Inflammatory macrophage treated with lipopolysaccharide for 1 hour (primary cell): Measurements from ENCODE around the gene ZNF175.
"Not testable (repeated sequence)": the region's sequence is repeated elsewhere in the genome, so short reads cannot be mapped to it uniquely, and the experiment has no call there.

Experiments
- DNase-seq, 2 donors: peaks; one replicate each; pipeline ENCODE4 v3.0.0-alpha.2; 2020 to 2022

ZNF175 gene

GRCh38 chr19:51593138-51593890 is 22.2 kb downstream of the ZNF175 start:
- no peak for DNase-seq

GRCh38 chr19:51593969-51594773 is 23.1 kb downstream of the ZNF175 start:
- DNase-seq = peak; percentile 96 to 98

DNA sequence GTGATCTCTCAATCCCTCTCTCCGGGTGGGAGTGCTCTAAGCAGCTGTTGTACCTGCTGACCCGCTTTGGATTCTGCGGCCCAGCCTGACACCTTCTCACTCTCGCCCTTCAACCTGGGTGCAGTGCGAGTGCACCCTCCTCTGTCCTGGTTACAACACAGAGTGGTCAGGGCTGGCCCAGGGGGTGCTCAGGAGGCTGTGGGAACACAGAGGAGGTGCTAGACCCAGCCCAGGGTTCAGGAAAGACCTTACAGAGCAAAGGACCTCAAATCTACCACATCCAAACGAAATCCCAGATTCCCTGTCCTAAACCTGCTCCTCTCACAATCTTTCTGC is 23.7 kb downstream of the ZNF175 start:
- DNase-seq = no peak

DNA sequence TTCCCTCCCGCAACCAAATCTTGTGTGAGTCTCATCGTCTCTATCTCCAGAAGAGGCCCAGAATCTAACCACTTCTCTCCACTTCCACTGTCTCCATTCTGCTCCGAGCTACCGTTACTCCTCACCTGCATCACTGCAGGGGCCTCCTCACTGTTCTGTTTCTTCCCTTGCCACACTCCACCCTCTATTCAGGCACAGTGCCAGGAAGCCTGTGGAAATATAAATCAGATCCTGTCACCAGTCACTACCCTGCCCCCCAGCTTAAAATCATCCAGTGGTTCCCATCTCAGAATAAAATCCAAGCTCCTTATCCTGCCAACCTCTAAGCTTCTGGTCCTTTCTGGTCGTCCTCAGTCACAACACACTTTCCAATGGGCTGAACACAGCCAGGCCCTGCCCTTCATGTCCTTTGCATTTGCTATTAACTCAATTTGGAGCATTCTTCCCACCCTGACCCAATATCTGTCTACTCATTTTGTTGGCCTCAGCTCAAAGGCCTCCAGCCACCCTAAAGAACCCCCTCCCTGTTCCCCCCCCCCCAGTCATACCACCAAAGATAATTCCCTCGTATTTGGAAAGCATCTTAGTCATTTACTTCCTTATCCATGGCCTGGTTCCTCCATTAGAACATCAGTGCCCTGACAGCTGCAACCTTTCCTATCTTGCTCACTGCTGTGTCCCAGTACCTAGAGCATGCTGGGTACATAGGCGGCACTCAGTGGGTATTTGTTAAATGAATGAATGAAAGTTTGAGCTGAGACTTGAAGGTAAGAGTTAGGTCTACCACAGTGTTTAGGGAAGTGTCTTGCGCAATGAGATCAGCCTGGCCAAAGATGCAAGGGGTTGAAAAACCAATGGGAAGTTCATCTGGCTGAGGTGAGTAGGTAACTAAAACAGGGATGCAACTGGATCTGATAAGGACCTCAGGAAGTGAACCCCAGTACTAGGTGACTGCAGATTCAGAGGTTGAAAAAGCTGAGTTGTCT is 24.4 kb downstream of the ZNF175 start:
- peak; percentile 14 to 76 for DNase-seq

DNA sequence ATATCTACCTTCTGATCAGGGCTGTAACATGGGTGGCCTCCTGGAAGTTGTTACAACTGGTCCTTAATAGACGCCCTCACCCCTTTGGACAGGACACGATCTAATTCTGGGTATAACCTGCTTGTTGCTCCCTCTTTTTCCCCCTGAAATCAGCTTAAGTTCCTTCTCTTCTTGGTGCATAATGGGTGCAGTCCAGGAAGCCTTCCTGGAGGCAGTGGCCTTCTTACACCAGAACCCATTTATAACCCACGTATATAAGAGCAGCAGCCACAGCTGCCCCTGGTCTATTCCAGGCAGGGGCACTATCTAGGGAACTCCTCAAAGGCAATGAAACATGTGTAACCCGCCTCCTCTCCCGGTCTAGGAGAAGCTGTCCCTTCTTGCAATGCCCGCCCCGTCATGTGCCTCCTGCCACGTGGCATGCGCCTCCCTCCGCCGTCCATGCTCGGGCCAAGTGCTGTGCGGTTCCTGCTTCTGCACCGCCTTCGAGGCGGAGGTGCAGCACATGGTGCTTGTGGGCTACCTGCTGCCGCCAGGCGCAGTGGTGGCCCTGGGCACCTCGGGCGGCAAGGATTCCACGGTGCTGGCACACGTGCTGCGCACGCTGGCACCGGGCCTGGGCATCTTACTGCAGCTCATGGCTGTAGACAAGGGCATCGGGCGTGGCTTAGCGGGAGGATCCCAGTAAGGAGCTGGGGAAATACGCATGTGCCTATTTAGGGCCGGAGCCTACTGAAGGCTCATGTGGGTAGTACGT is 27.3 kb downstream of the ZNF175 start:
- DNase-seq = no peak

GRCh38 chr19:51599084-51599483 is 28.0 kb downstream of the ZNF175 start:
- DNase-seq = no peak

- DNase-seq = no peak
Observed at GRCh38 chr19:51600940-51601580, 30.0 kb downstream of the ZNF175 start.

- no peak for DNase-seq
Observed at GRCh38 chr19:51602189-51602854, 31.2 kb downstream of the ZNF175 start.

DNA sequence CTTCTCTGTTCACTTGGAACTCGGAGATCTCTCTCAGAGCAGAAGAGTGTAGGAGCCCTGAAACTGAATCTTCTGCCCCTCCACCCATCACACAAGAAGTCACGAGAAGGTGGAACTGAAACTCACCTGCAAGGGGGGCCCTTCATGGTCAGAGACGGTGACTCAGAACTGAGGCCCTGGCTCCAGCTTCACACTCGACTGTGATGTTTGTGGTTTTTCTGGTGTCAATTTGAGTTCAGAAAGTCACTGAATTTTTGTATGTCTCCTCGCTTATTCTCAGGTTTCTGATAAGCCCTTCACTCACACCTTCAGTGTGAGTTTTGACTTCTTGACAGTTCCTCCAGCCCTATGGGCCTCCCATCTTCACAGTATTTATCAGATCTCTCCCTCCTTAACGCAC is 36.0 kb downstream of the ZNF175 start:
- no peak for DNase-seq

GRCh38 chr19:51607920-51608562 is 37.0 kb downstream of the ZNF175 start:
- peak; percentile 78 to 99 for DNase-seq

- no peak for DNase-seq
Observed at GRCh38 chr19:51610576-51610975, 39.5 kb downstream of the ZNF175 start.

DNA sequence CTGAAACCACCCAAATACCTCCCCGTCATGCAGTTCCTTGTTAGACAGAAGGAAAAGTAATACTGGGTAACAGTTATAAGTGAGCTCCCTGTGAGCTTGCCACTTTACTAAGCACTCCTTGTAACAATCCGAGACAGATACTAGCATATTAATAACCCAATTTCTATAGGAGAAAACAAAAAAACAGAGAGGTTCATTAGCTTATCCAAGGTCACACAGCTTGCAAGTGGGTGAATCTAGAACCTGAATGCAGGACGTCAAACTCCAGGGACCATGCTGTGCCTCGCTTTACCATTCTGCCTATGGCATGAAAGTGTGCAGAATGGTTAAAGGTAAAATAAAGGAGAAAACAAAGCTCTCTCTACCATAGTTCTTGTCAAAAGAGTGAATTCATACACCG is 43.7 kb downstream of the ZNF175 start:
- DNase-seq = no peak

- DNase-seq = no peak
Observed at GRCh38 chr19:51615991-51616390, 44.9 kb downstream of the ZNF175 start.

GRCh38 chr19:51621178-51621577 is 50.1 kb downstream of the ZNF175 start:
- DNase-seq = peak; percentile 35 to 71

- DNase-seq = no peak
Observed at GRCh38 chr19:51626675-51627074, 55.6 kb downstream of the ZNF175 start.

DNA sequence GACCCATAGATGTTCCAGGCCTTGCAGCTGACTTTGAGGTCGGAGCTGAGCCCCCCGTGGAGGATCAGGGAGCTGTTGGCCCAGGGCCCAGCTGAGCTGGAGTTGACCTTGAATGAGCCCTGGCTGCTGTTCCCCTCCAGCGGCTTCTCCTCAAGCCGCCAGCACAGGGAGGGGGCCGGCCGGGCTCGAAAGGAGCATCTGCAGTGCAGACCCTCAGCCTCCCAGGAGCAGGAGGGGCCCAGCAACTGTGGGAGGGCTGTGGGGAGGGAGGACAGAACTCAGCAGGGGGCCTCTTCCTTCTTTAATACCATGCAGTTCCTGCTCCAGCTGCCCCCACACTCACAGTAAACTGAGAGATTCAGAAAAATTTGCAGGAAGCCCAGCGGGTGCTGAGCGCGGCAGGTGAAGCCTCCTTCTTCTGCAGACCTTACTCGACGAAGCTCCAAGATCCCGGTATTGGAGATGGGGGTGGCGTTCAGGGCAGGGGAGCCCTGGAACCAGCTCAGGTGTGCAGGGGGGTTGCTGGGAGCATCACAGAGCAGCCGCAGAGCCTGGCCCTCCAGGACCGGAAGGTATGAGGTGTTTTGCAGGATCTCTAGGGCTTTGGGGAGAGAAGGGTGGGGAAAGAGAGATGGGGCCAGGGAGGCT is 56.5 kb downstream of the ZNF175 start:
- no peak for DNase-seq

- DNase-seq = no peak
Observed at GRCh38 chr19:51628153-51628939, 57.3 kb downstream of the ZNF175 start.

DNA sequence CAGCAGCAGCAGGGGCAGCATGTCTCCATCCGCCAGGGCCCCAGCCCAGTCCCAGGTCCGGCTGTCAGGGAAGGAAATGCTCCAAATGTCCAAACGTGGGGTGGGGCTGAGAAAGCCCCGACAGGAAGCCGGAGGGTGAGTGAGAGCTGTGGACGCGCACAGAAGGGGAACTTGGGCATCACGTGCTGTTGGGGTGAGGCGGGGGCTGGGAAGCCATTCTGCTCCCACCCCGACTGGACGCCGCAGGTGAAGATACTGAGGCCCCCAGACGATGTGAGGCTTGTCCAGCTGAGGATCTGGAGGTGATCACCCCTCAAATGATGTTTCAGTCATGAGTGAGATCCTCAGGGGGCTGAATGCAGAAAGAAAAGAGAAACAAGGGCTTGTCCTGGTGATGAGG is 59.2 kb downstream of the ZNF175 start, which contains the start of gene SIGLEC5:
Gene SIGLEC5, minus strand, starts transcription at position 87 of the 400 bp plus-strand sequence. Its CDS starts 66 bp downstream, at position 21.
- not testable (repeated sequence) for DNase-seq

DNA sequence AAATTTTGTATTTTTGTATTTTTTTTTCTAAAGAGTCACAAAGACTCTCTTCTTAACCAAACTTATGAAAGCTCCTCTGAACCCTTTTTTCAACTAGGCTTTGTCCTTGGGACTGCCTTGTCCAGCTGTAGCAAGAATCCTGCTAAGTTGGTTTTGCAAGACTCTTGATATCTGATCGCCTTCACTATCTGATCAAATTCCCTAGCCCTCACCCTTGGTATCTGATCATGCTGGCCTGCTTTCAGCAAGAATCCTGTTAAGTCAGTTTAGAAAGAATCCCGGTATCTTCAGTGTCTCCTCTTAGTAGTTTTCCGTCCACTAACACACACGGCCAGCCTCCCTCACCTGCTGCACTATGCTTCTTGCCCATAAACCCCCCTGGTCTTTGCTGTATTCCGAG is 61.0 kb downstream of the ZNF175 start:
- DNase-seq = no peak
